Measurements from ENCODE around the gene CX3CR1. TPM values are rescaled to one million over a fixed set of nuclear protein-coding genes. Genes with fewer than 3 reads are reported as not detected.

Gene CX3CR1
- total RNA-seq, 1 experiment from 2014 or later = not detected

DNA sequence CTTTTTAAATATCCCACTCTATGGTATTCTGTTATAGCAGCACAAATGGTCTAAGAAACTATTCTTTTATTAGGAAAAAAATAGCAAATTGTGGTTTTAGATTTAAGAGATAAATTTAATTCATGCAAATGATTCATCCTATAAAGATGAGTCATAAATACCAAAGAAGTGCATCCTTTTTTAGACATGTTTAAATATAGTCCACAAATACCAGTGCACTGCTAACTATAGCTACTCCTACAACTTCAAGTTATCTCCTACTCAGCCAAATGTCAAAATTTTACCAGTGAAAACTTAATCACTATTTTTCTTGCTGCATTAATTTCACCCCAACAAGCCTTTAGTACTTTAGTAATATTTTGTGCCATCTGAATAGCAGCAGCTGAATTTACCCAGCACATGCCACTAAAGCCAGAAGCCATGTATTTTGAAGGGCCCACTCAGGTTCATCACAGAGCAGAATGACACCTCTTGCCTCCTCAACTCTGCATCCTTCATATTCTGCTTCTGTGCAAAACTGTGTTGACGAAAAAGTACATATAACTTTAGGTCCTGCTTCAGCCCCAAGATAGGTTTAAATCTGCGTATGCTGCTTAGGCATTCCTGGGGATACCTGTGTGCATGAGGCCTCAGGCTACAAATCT, 24.9 kb downstream of the CX3CR1 start:
- BruUV-seq (replicated peaks) = no TSS peak
- H3K27me3 ChIP-seq (ENCODE audit: low read length) = peaks cover 52% of the 10 kb centered on the region
- CTCF ChIA-PET = no interaction called here
- TF ChIP-seq, protein P1, sequence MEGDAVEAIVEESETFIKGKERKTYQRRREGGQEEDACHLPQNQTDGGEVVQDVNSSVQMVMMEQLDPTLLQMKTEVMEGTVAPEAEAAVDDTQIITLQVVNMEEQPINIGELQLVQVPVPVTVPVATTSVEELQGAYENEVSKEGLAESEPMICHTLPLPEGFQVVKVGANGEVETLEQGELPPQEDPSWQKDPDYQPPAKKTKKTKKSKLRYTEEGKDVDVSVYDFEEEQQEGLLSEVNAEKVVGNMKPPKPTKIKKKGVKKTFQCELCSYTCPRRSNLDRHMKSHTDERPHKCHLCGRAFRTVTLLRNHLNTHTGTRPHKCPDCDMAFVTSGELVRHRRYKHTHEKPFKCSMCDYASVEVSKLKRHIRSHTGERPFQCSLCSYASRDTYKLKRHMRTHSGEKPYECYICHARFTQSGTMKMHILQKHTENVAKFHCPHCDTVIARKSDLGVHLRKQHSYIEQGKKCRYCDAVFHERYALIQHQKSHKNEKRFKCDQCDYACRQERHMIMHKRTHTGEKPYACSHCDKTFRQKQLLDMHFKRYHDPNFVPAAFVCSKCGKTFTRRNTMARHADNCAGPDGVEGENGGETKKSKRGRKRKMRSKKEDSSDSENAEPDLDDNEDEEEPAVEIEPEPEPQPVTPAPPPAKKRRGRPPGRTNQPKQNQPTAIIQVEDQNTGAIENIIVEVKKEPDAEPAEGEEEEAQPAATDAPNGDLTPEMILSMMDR (conservative IDR thresholded peaks at IDR 0.05; ENCODE audit: low read depth, low read length) = no peak
- no peak for TF ChIP-seq EZH2phosphoT487 (IDR thresholded peaks at IDR 0.05; ENCODE audit: borderline replicate concordance, low read length)
- no peak for TF ChIP-seq EZH2 (IDR thresholded peaks at IDR 0.05; ENCODE audit: low read length, unreplicated experiment)
- no peaks in the 10 kb centered on the region for H3K9me2 ChIP-seq (replicated peaks; ENCODE audit: low read length)
- H3K9me3 ChIP-seq (ENCODE audit: low read length) = no peaks in the 10 kb centered on the region
- POLR2A ChIA-PET (ENCODE audit: unreplicated experiment) = no interaction called here
- peaks cover 11% of the 10 kb centered on the region for H3K4me1 ChIP-seq (ENCODE audit: insufficient read depth, low read length)
- H3K79me2 ChIP-seq (ENCODE audit: low read length) = no peaks in the 10 kb centered on the region
- H3K9ac ChIP-seq (ENCODE audit: low read length) = no peak overlapping the region
- no peaks in the 10 kb centered on the region for H4K20me1 ChIP-seq (ENCODE audit: low read length)
- H3K27ac ChIP-seq (ENCODE audit: low read length) = no peak overlapping the region
- no peaks in the 10 kb centered on the region for H3F3A ChIP-seq (ENCODE audit: low read length, unreplicated experiment)
- H2AFZ ChIP-seq (ENCODE audit: low read length) = no peak overlapping the region
- H3K4me3 ChIP-seq (ENCODE audit: low read length) = no peak overlapping the region
- DNase-seq = peak; percentile 80
- intact Hi-C loops (cut with micrococcal nuclease) = no loop called here
- H3K36me3 ChIP-seq (ENCODE audit: low read depth, low read length) = no peaks in the 10 kb centered on the region
- H3K4me2 ChIP-seq (ENCODE audit: low read length) = 0 out of 2 replicates have a peak overlapping the region, but pooled peaks have one; percentile 1
- ATAC-seq = peak; percentile 90

DNA sequence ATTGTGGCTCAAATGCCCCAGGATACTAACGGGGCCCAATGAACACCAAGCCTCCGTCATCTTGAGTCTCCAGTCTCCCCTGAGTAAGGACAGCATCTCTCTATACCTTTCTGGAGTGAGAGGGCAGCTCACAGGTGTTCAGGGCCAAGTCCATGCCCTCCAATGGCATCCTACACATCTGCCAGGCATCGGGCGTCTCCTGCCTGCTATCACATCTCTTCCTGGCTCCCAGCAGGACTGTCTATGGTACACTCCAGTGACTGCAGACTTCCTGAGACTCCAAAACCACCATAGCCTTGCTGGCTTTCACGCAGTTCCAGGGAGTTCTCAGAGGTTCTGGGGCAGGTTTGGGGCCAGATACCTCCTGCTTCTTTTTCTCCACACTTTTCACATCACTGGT, 28.3 kb downstream of the CX3CR1 start:
- POLR2A ChIA-PET (ENCODE audit: unreplicated experiment) = no interaction called here

More for the DNA sequence above, 28.3 kb downstream of the CX3CR1 start:
- no peaks in the 10 kb centered on the region for H3F3A ChIP-seq (ENCODE audit: low read length, unreplicated experiment)
- H3K9me3 ChIP-seq (ENCODE audit: low read length) = no peaks in the 10 kb centered on the region
- peaks cover 11% of the 10 kb centered on the region for H3K4me1 ChIP-seq (ENCODE audit: insufficient read depth, low read length)
- H3K9me2 ChIP-seq (replicated peaks; ENCODE audit: low read length) = no peaks in the 10 kb centered on the region
- no peaks in the 10 kb centered on the region for H4K20me1 ChIP-seq (ENCODE audit: low read length)
- BruUV-seq (replicated peaks) = no TSS peak
- H3K79me2 ChIP-seq (ENCODE audit: low read length) = no peaks in the 10 kb centered on the region
- DNase-seq (no peak), ATAC-seq (no peak)
- no peak overlapping the region for H3K27ac ChIP-seq (ENCODE audit: low read length)
- no peak overlapping the region for H2AFZ ChIP-seq (ENCODE audit: low read length)
- H3K4me2 ChIP-seq (ENCODE audit: low read length) = no peak overlapping the region
- no peak overlapping the region for H3K4me3 ChIP-seq (ENCODE audit: low read length)
- intact Hi-C loops (cut with micrococcal nuclease) = no loop called here
- CTCF ChIA-PET = no interaction called here
- no peaks in the 10 kb centered on the region for H3K36me3 ChIP-seq (ENCODE audit: low read depth, low read length)
- peaks cover 39% of the 10 kb centered on the region for H3K27me3 ChIP-seq (ENCODE audit: low read length)
- no peak overlapping the region for H3K9ac ChIP-seq (ENCODE audit: low read length)
- no peak for TF ChIP-seq EZH2 (IDR thresholded peaks at IDR 0.05; ENCODE audit: low read length, unreplicated experiment)
- TF ChIP-seq EZH2phosphoT487 (IDR thresholded peaks at IDR 0.05; ENCODE audit: borderline replicate concordance, low read length) = no peak
- TF ChIP-seq, protein P1 (conservative IDR thresholded peaks at IDR 0.05; ENCODE audit: low read depth, low read length) = no peak
